Measurements from ENCODE around the gene CNTNAP2.

GRCh38 chr7:146894927-146895326 lies 778.3 kb downstream of the CNTNAP2 start:
- TF ChIP-seq CTCF (IDR thresholded peaks at IDR 0.05) (no peak), POLR2A (IDR thresholded peaks at IDR 0.05) (no peak)

Measured in lower leg skin (tissue), 3 donors.